Fibroblast of pulmonary artery (primary cell): ENCODE data around the gene KIFAP3.
"Not testable (repeated sequence)": the region's sequence is repeated elsewhere in the genome, so short reads cannot be mapped to it uniquely, and the experiment has no call there.

ENCODE experiments used
- DNase-seq: peaks from one replicate; pipeline ENCODE4 v3.0.0-alpha.2; 2010; ENCODE audit warnings: low read depth
- H3K4me3 ChIP-seq: replicated peaks from 2 replicates; pipeline ENCODE4 v1.5.1; 2011; ENCODE audit warnings: low read depth, mild to moderate bottlenecking, control low read depth, low read length, moderate library complexity
- TF ChIP-seq, protein P1 (sequence below): IDR thresholded peaks from 2 replicates; pipeline ENCODE4 v1.5.1; 2011; ENCODE audit warnings: mild to moderate bottlenecking, control low read depth, low read length, inconsistent platforms; ENCODE audit errors: missing control alignments

Gene KIFAP3

DNA sequence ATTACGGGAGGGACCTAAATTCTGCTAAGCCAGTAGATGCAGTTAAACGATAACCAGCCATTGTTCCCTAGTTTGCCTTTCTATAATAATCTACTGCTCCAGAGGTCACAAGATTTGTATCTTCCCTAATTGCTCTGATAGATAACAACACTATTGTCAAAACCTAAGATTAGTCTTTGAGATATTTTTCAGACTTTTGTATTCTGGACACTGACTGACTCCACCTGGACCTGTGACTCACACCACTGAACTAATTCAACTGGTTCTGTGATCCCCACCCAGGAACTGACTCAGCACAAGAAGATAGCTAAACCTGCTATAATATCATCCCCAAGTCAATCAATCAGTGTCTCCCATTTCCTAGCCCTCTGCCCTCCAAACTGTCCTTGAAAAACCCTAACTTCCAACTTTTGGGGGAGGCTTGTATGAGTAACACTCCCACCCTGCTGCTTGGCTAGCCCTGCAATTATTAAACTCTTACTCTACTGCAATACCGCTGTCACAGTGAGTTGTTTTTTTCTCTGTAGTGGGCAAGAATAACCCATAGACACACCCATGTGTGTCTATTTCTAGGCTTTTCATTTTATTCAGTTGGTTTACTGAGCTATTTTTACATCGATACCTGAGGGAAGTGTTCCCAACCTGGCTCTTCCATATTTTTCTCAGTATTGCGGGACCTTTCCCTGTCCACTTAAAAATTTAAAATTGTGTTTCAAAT, 11.2 kb downstream of the KIFAP3 start:
- TF ChIP-seq, protein P1, sequence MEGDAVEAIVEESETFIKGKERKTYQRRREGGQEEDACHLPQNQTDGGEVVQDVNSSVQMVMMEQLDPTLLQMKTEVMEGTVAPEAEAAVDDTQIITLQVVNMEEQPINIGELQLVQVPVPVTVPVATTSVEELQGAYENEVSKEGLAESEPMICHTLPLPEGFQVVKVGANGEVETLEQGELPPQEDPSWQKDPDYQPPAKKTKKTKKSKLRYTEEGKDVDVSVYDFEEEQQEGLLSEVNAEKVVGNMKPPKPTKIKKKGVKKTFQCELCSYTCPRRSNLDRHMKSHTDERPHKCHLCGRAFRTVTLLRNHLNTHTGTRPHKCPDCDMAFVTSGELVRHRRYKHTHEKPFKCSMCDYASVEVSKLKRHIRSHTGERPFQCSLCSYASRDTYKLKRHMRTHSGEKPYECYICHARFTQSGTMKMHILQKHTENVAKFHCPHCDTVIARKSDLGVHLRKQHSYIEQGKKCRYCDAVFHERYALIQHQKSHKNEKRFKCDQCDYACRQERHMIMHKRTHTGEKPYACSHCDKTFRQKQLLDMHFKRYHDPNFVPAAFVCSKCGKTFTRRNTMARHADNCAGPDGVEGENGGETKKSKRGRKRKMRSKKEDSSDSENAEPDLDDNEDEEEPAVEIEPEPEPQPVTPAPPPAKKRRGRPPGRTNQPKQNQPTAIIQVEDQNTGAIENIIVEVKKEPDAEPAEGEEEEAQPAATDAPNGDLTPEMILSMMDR: no peak
- peak; percentile 8 for DNase-seq
- no peak overlapping the region for H3K4me3 ChIP-seq

DNA sequence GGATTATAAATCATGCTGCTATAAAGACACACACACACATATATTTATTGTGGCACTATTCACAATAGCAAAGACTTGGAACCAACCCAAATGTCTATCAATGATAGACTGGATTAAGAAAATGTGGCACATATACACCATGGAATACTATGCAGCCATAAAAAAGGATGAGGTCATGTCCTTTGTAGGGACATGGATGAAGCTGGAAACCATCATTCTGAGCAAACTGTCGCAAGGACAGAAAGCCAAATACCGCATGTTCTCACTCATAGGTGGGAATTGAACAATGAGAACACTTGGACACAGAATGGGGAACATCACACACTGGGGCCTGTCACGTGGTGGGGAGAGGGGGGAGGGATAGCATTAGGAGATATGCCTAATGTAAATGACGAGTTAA, 12.8 kb downstream of the KIFAP3 start:
- H3K4me3 ChIP-seq, DNase-seq: not testable (repeated sequence)

DNA sequence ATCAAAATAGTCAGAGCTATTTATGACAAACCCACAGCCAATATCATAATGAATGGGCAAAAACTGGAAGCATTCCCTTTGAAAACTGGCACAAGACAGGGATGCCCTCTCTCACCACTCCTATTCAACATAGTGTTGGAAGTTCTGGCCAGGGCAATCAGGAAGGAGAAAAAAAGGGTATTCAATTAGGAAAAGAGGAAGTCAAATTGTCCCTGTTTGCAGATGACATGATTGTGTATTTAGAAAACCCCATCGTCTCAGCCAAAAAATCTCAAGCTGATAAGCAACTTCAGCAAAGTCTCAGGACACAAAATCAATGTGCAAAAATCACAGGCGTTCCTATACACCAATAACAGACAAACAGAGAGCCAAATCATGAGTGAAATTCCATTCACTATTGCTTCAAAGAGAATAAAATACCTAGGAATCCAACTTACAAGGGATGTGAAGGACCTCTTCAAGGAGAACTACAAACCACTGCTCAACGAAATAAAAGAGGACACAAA, 14.4 kb downstream of the KIFAP3 start:
- DNase-seq, H3K4me3 ChIP-seq: not testable (repeated sequence)

DNA sequence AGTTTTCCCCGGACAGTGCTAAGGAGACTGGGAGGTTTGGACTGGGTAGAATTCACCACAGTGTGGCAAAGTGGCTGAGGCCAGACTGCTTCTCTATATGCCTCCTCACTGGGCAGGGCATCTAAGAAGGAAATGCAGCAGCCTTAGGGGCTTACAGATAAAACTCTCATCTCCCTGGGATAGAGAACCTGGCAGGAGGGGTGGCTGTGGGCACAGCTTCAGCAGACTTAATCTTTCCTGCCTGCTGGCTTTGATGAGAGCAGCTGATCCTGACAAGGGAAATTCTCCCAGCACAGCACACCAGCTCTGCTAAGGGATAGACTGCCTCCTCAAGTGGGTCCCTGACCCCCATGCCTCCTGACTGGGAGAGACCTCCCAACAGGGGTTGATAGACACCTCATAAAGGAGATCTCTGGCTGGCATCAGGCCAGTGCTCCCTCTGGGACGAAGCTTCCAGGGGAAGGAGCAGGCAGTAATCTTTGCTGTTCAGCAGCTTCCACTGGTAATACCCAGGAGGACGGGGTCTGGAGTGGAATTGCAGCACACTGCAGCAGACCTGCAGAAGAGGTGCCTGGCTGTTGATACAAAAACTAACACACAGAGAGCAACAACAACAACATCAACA, 25.2 kb downstream of the KIFAP3 start:
- DNase-seq: no peak
- no peak overlapping the region for H3K4me3 ChIP-seq
- TF ChIP-seq, protein P1: no peak

DNA sequence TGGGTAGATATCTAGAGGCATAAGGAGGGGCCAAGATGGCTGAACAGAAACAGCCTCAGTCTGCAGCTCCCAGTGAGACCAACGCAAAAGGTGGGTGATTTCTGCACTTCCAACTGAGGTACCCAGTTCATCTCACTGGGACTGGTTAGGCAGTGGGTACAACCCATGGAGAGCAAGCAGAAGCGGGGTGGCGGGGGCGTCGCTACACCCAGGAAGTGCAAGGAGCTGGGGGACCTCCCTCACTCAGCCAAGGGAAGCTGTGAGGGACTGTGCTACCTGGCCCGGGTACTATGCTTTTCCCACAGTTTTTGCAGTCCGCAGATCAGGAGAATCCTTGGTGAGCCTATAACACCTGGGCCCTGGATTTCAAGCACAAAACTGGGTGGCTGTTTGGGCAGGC, 26.0 kb downstream of the KIFAP3 start:
- no peak overlapping the region for H3K4me3 ChIP-seq
- TF ChIP-seq, protein P1: no peak
- no peak for DNase-seq

DNA sequence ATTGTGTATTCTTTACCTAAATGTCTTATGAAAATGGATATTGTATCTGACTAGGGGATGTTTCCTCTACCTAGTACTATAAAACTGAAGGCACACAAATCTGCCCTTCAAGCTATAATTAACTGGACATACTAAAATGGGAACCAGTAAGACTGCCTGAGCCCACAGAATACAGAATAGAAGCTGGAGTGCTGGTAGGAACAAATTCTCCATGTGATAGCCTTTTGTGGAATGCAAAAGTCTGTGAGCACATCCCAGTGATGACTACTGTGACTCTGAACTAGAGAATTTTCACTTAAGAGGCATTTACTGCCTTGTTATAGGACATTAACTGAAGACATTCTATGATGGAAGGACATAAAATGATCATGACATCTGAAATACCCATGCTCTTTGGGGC, 30.3 kb downstream of the KIFAP3 start:
- no peak for DNase-seq
- TF ChIP-seq, protein P1: no peak
- H3K4me3 ChIP-seq: no peak overlapping the region

DNA sequence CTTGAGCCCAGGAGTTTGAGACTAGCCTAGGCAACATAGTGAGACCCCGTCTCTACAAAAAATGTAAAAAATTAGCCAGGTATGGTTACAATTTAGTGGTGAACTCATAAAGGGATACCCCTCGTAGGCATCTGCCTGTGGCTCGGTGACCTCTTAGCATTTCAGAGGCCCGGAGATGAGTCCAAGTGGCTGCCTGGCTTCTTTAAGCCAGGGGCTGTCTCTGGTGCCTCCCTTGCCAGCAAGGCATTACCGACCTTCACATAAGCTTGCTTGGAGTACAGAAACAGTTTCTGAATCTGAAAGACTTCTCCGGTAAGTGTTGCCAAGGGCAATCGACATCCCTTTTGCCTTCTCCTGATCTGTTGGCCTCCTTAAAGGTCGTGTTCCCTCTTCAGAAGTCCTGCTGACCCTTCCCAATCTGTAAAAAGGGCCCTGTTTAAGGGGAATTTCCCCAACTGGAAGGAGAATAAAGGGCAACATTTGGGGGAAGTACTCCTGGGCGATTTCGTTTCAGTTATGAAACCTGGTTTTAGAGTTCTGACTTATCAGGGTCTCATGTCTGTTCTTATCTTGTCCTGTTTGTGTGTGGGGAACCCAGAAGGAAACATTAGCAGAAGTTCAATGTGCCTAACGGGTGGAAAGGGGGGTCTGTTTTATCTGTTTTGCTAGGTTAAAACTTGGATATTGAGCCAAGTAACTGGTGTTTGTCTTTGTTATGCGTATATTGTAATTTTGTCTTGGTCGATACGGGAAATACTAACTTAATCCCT, 32.9 kb downstream of the KIFAP3 start:
- no peak for DNase-seq

More for the DNA sequence above, 32.9 kb downstream of the KIFAP3 start:
- TF ChIP-seq, protein P1: no peak
- no peak overlapping the region for H3K4me3 ChIP-seq
